Measurements from ENCODE around the gene BHLHE23. TPM values are rescaled to one million over a fixed set of nuclear protein-coding genes. Genes with fewer than 3 reads are reported as not detected.

The BHLHE23 gene
- total RNA-seq, 4 donors from 2014 or later: not detected

GRCh38 chr20:62956387-62957135 is 50.2 kb downstream of the BHLHE23 start:
- no peaks in the 10 kb centered on the region for H3K9me3 ChIP-seq
- WGBS, 2 donors: 90 to 93% methylated on average over 20 to 23 of the region's 25 CpGs
- H3K27ac ChIP-seq: no peak overlapping the region
- no peaks in the 10 kb centered on the region for H3K27me3 ChIP-seq
- TF ChIP-seq POLR2A (IDR thresholded peaks at IDR 0.05) (no peak), EP300 (IDR thresholded peaks at IDR 0.05) (no peak)
- peaks cover 0 to 10% (median 0%) of the 10 kb centered on the region in 3 donors for H3K36me3 ChIP-seq
- DNase-seq (ENCODE audit: low spot score in 2 of 2): no peak
- no peak overlapping the region for H3K4me3 ChIP-seq
- peaks cover 3 to 30% (median 24%) of the 10 kb centered on the region in 4 donors for H3K4me1 ChIP-seq

Other genes with a start within 250 kb of the BHLHE23 start
- 10 to 100 TPM; 12.0 to 15.3 (median 13.6) TPM for gene MRGBP, start 210.5 kb downstream of the BHLHE23 start, total RNA-seq
- 100 to 1,000 TPM in 1 of 4 donors, 10 to 100 TPM in 3; 67.1 to 108 (median 80.8) TPM for gene OGFR, start 202.1 kb downstream of the BHLHE23 start, total RNA-seq
- 10 to 100 TPM; 51.3 to 81.2 (median 63.5) TPM for gene COL9A3, start 189.9 kb downstream of the BHLHE23 start, total RNA-seq
- gene TCFL5, start 145.1 kb downstream of the BHLHE23 start, total RNA-seq: 10 to 100 TPM in 3 of 4 donors, 1 to 10 TPM in 1; 9.8 to 25.1 (median 16.2) TPM
- 10 to 100 TPM; 64.5 to 89.7 (median 78.9) TPM for gene DIDO1, start 80.5 kb downstream of the BHLHE23 start, total RNA-seq
- 10 to 100 TPM; 23.4 to 33.4 (median 29.7) TPM for gene GID8, start 68.8 kb downstream of the BHLHE23 start, total RNA-seq
- gene SLC17A9, start 54.3 kb downstream of the BHLHE23 start, total RNA-seq: 10 to 100 TPM in 1 of 4 donors, 1 to 10 TPM in 3; 3.9 to 13.5 (median 4.5) TPM
- gene YTHDF1, start 209.2 kb upstream of the BHLHE23 start, total RNA-seq: 10 to 100 TPM; 20.7 to 25.5 (median 23.3) TPM
- gene BIRC7, start 228.9 kb upstream of the BHLHE23 start, total RNA-seq: 10 to 100 TPM; 29.4 to 53.1 (median 42.2) TPM
- 1 to 10 TPM; 1.2 to 7.2 (median 3.1) TPM for gene NKAIN4, start 247.5 kb upstream of the BHLHE23 start, total RNA-seq

All from tibial nerve (tissue), 4 donors.